Non-pigmented ciliary epithelial cell (primary cell): ENCODE results near the gene NDUFS2.
"Not testable (repeated sequence)": the region's sequence is repeated elsewhere in the genome, so short reads cannot be mapped to it uniquely, and the experiment has no call there.

Experiments
- DNase-seq: peaks from one replicate; pipeline ENCODE4 v3.0.0-alpha.2; 2010; ENCODE audit warnings: low read depth

Gene NDUFS2

GRCh38 chr1:161251579-161251978, 49.4 kb downstream of the NDUFS2 start:
- DNase-seq, result no peak

DNA sequence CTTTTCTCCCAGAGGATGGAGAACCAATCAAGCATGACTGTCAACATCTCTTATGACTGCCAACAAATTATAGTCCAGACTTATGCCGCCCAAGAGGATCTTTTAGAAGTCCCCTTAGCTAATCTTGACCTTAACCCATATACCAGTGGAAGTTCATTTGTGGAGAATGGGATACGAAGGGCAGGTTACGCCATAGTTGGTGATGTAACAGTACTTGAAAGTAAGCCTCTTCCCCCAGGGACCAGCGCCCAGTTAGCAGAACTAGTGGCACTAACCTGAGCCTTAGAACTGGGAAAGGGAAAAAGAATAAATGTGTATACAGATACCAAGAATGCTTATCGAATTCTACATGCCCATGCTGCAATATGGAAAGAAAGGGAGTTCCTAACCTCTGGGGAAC, 53.1 kb downstream of the NDUFS2 start:
- DNase-seq, result not testable (repeated sequence)

DNA sequence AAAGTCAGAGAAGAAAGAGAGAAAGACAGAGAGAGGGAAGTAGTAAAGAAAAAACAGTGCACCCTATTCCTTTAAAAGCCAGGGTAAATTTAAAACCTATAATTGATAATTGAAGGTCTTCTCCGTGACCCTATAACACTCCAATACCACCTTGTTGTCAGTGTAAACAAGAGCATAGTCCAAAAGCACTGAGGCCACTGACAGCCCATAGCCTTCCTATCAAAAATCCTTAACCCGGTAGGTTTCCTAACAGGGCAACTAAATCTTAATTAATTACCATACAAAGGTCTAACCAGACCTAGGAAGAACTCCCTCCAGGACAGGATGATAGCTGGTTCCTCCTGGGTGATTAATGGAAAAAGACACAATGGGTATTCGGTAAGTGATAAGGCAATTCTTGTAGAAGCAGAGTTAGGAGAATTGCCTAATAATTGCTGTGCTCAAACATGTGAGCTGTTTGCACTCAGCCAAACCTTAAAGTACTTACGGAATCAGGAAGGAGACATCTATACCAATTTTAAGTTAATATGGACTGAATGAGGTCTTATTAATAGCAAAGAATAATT, 53.9 kb downstream of the NDUFS2 start:
- not testable (repeated sequence) for DNase-seq

- not testable (repeated sequence) for DNase-seq
Measured at GRCh38 chr1:161257109-161257508, 54.9 kb downstream of the NDUFS2 start.

DNA sequence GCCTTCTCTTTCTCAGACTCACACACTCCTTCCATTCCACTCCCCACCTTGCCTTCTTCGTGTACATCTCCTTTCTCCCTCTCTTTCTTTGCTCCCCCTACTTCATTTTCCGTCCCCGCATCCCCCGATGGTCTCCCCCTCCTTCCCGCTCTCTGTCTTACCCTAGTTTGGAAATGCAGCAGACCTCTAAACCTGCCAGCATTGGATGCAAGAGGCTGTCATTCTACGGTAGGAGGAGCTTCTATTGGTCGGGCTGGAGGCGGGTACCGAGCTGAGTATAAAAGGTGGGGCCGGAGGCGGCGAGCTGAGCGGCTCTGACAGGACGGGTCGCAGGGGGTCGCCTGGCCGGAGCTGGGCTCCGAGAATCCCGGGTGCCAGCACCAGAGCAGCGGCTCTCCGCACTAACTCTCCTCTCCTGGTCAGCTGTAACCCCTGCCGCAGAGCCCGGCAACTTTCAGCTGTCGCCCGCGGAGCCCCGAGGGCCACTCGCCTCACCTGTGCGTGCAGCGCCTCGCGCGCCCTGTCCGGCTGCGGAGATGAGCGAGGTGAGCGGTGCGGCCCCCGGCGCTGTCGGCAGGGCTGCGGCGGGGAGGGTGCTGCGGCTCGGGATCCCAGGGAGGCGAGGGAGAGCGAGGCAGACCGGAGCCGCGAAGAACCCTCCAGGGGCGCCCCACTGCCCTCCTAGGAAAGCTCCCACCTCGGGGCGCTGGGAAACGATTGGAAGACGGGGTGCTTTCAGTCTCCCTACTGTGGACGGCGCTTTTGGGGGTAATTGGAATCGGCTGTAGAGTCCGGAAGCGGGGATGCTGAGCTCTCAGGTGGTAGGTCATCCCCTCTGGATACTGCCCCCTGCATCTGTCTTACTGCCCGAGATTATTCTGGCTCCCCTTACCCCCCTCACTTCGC, 56.5 kb downstream of the NDUFS2 start, which contains the start of gene PCP4L1:
Gene PCP4L1 (plus strand): TSS at position 307 of the 906 bp plus-strand sequence. CDS start 230 bp downstream, at position 537.
- peak; percentile 6 for DNase-seq

GRCh38 chr1:161259345-161259702, 57.2 kb downstream of the NDUFS2 start:
- DNase-seq, result no peak

DNA sequence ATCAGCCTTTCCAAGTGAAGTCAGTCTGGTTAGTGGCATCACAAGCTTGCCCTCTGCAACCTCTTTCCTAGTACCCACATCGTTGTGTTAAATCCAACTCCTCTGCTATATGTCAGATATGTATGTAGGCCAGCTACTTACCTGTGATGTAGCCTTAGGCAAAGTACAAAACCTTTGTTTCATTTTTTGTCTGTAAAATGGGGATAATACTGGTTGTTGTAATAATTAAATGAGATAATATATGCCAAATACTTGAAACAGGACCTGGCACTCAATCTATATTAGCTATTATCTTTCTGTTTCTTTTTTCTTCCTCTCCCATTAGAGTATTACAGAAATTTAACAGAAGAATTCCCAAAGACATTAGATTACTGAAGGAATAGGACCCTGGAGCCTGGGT, 57.6 kb downstream of the NDUFS2 start:
- DNase-seq, result no peak

GRCh38 chr1:161260376-161261260, 58.5 kb downstream of the NDUFS2 start:
- no peak for DNase-seq

- no peak for DNase-seq
Measured at GRCh38 chr1:161261261-161262235, 59.4 kb downstream of the NDUFS2 start.
